Stimulated activated naive CD8-positive, alpha-beta T cell treated with anti-CD3 and anti-CD28 coated beads, Interleukin-15, Interleukin-2, amounts not matched to agents 100 ng/mL and 50 ng/mL, for 24 hours (primary cell): ENCODE results near the gene APOBR.
"Not testable (repeated sequence)": the region's sequence is repeated elsewhere in the genome, so short reads cannot be mapped to it uniquely, and the experiment has no call there.

Source experiments
- H3K27ac Mint-ChIP-seq: one replicate; pipeline ENCODE4 v1.8.0; 2021; ENCODE audit warnings: mild to moderate bottlenecking, mixed read lengths
- H3K27me3 Mint-ChIP-seq: one replicate; pipeline ENCODE4 v1.8.0; 2021; ENCODE audit warnings: mixed read lengths
- H3K36me3 Mint-ChIP-seq: one replicate; pipeline ENCODE4 v1.8.0; 2021; ENCODE audit warnings: low read depth, mixed read lengths
- H3K4me1 Mint-ChIP-seq: one replicate; pipeline ENCODE4 v1.8.0; 2021; ENCODE audit warnings: low read depth, mixed read lengths
- H3K4me3 Mint-ChIP-seq: one replicate; pipeline ENCODE4 v1.8.0; 2021; ENCODE audit warnings: mild to moderate bottlenecking, mixed read lengths
- H3K9me3 Mint-ChIP-seq: one replicate; pipeline ENCODE4 v1.8.0; 2021; ENCODE audit warnings: mixed read lengths

The APOBR gene

GRCh38 chr16:28505489-28506137 lies 11.2 kb downstream of the APOBR start:
- H3K27ac Mint-ChIP-seq, result no peak overlapping the region
- no peaks in the 10 kb centered on the region for H3K9me3 Mint-ChIP-seq
- H3K36me3 Mint-ChIP-seq, result no peaks in the 10 kb centered on the region
- H3K4me3 Mint-ChIP-seq, result no peak overlapping the region
- peaks cover 27% of the 10 kb centered on the region for H3K4me1 Mint-ChIP-seq
- H3K27me3 Mint-ChIP-seq, result no peaks in the 10 kb centered on the region

GRCh38 chr16:28511031-28511430 lies 16.6 kb downstream of the APOBR start:
- Mint-ChIP-seq H3K9me3 (no peaks in the 10 kb centered on the region), H3K27ac (no peak overlapping the region), H3K4me1 (peaks cover 29% of the 10 kb centered on the region), H3K27me3 (no peaks in the 10 kb centered on the region), H3K36me3 (no peaks in the 10 kb centered on the region), H3K4me3 (no peak overlapping the region)

- Mint-ChIP-seq H3K36me3 (no peaks in the 10 kb centered on the region), H3K4me3 (no peak overlapping the region), H3K27ac (no peak overlapping the region), H3K9me3 (no peaks in the 10 kb centered on the region), H3K27me3 (no peaks in the 10 kb centered on the region), H3K4me1 (peaks cover 20% of the 10 kb centered on the region)
Observed at GRCh38 chr16:28511801-28512789, 17.7 kb downstream of the APOBR start.

- Mint-ChIP-seq H3K27me3 (no peaks in the 10 kb centered on the region), H3K36me3 (no peaks in the 10 kb centered on the region), H3K27ac (no peak overlapping the region), H3K4me3 (no peak overlapping the region), H3K4me1 (peaks cover 4% of the 10 kb centered on the region), H3K9me3 (no peaks in the 10 kb centered on the region)
Observed at GRCh38 chr16:28513484-28514181, 19.2 kb downstream of the APOBR start.

- no peaks in the 10 kb centered on the region for H3K9me3 Mint-ChIP-seq
- no peaks in the 10 kb centered on the region for H3K36me3 Mint-ChIP-seq
- peaks cover 4% of the 10 kb centered on the region for H3K4me1 Mint-ChIP-seq
- H3K27ac Mint-ChIP-seq, result no peak overlapping the region
- H3K4me3 Mint-ChIP-seq, result no peak overlapping the region
- no peaks in the 10 kb centered on the region for H3K27me3 Mint-ChIP-seq
Observed at GRCh38 chr16:28514246-28514645, 19.8 kb downstream of the APOBR start.

- H3K4me1 Mint-ChIP-seq, result peaks cover 10% of the 10 kb centered on the region
- H3K27ac Mint-ChIP-seq, result no peak overlapping the region
- H3K27me3 Mint-ChIP-seq, result no peaks in the 10 kb centered on the region
- H3K4me3 Mint-ChIP-seq, result no peak overlapping the region
- H3K36me3 Mint-ChIP-seq, result no peaks in the 10 kb centered on the region
- H3K9me3 Mint-ChIP-seq, result no peaks in the 10 kb centered on the region
Observed at GRCh38 chr16:28520672-28521071, 26.2 kb downstream of the APOBR start.

- H3K36me3 Mint-ChIP-seq, result no peaks in the 10 kb centered on the region
- no peak overlapping the region for H3K4me3 Mint-ChIP-seq
- H3K27ac Mint-ChIP-seq, result no peak overlapping the region
- no peaks in the 10 kb centered on the region for H3K27me3 Mint-ChIP-seq
- H3K9me3 Mint-ChIP-seq, result no peaks in the 10 kb centered on the region
- peaks cover 10% of the 10 kb centered on the region for H3K4me1 Mint-ChIP-seq
Observed at GRCh38 chr16:28521436-28521835, 27.0 kb downstream of the APOBR start.

GRCh38 chr16:28522792-28523191 lies 28.3 kb downstream of the APOBR start:
- H3K4me1 Mint-ChIP-seq, result peaks cover 10% of the 10 kb centered on the region

GRCh38 chr16:28524681-28525171 lies 30.3 kb downstream of the APOBR start:
- Mint-ChIP-seq H3K4me1 (peaks cover 10% of the 10 kb centered on the region), H3K27me3 (no peaks in the 10 kb centered on the region), H3K36me3 (no peaks in the 10 kb centered on the region), H3K9me3 (no peaks in the 10 kb centered on the region), H3K4me3 (no peak overlapping the region), H3K27ac (no peak overlapping the region)

More at GRCh38 chr16:28522792-28523191, 28.3 kb downstream of the APOBR start:
- Mint-ChIP-seq H3K4me3 (no peak overlapping the region), H3K9me3 (no peaks in the 10 kb centered on the region), H3K27me3 (no peaks in the 10 kb centered on the region), H3K36me3 (no peaks in the 10 kb centered on the region), H3K27ac (no peak overlapping the region)

- Mint-ChIP-seq H3K9me3 (no peaks in the 10 kb centered on the region), H3K27me3 (no peaks in the 10 kb centered on the region), H3K27ac (no peak overlapping the region), H3K4me1 (peaks cover 10% of the 10 kb centered on the region), H3K36me3 (no peaks in the 10 kb centered on the region), H3K4me3 (no peak overlapping the region)
Observed at GRCh38 chr16:28526201-28527099, 32.0 kb downstream of the APOBR start.

- not testable (repeated sequence) for H3K9me3 Mint-ChIP-seq, H3K4me3 Mint-ChIP-seq, H3K36me3 Mint-ChIP-seq, H3K27ac Mint-ChIP-seq, H3K27me3 Mint-ChIP-seq
- peaks cover 10% of the 10 kb centered on the region for H3K4me1 Mint-ChIP-seq
Observed at GRCh38 chr16:28527100-28527785, 32.8 kb downstream of the APOBR start.

GRCh38 chr16:28527985-28528384 lies 33.5 kb downstream of the APOBR start:
- Mint-ChIP-seq H3K27me3 (no peaks in the 10 kb centered on the region), H3K9me3 (no peaks in the 10 kb centered on the region), H3K4me1 (peaks cover 7% of the 10 kb centered on the region), H3K4me3 (no peak overlapping the region), H3K27ac (no peak overlapping the region), H3K36me3 (no peaks in the 10 kb centered on the region)

- no peak overlapping the region for H3K4me3 Mint-ChIP-seq
- no peaks in the 10 kb centered on the region for H3K27me3 Mint-ChIP-seq
- H3K9me3 Mint-ChIP-seq, result no peaks in the 10 kb centered on the region
- H3K27ac Mint-ChIP-seq, result no peak overlapping the region
- no peaks in the 10 kb centered on the region for H3K36me3 Mint-ChIP-seq
- H3K4me1 Mint-ChIP-seq, result peaks cover 6% of the 10 kb centered on the region
Observed at GRCh38 chr16:28528463-28528867, 34.0 kb downstream of the APOBR start.

GRCh38 chr16:28529124-28529523 lies 34.7 kb downstream of the APOBR start:
- no peaks in the 10 kb centered on the region for H3K27me3 Mint-ChIP-seq
- no peak overlapping the region for H3K4me3 Mint-ChIP-seq
- H3K27ac Mint-ChIP-seq, result no peak overlapping the region
- no peaks in the 10 kb centered on the region for H3K36me3 Mint-ChIP-seq
- H3K4me1 Mint-ChIP-seq, result peaks cover 10% of the 10 kb centered on the region
- no peaks in the 10 kb centered on the region for H3K9me3 Mint-ChIP-seq
